ENCODE results near the gene GALK1. TPM values are rescaled to one million over a fixed set of nuclear protein-coding genes. Genes with fewer than 3 reads are reported as not detected.

Gene GALK1
- total RNA-seq, 2 donors from 2014 or later = 27.4 to 27.5 TPM

GRCh38 chr17:75755990-75756389, 9.0 kb downstream of the GALK1 start:
- no peak overlapping the region for H3K27ac ChIP-seq
- TF ChIP-seq POLR2A (IDR thresholded peaks at IDR 0.05) (no peak), CTCF (IDR thresholded peaks at IDR 0.05) (no peak)
- intact Hi-C loops (cut with DNase I) = loop anchor here (5.0 kb wide), 1 partner anchor 84 kb away; no protein-coding TSS in a partner anchor
- H3K4me3 ChIP-seq = no peak overlapping the region
- DNase-seq = no peak
- H3K36me3 ChIP-seq (replicated peaks in 1 of 2; ENCODE audit: insufficient read depth in 1 of 2, low read depth in 2 of 2) = no peaks in the 10 kb centered on the region
- ATAC-seq = no peak
- 90 to 100% methylated on average over 2 of the region's 2 CpGs for WGBS, 2 donors
- no peaks in the 10 kb centered on the region for H3K27me3 ChIP-seq
- no peaks in the 10 kb centered on the region for H3K9me3 ChIP-seq
- H3K4me1 ChIP-seq = peaks cover 14% of the 10 kb centered on the region

- H3K27me3 ChIP-seq = no peaks in the 10 kb centered on the region
- no peak overlapping the region for H3K4me3 ChIP-seq
- no peaks in the 10 kb centered on the region for H3K9me3 ChIP-seq
- 83 to 100% methylated on average over 3 to 20 of the region's 20 CpGs for WGBS, 2 donors
- intact Hi-C loops (cut with DNase I) = loop anchor here (5.0 kb wide), 1 partner anchor 83 kb away; no protein-coding TSS in a partner anchor
- no peaks in the 10 kb centered on the region for H3K36me3 ChIP-seq (replicated peaks in 1 of 2; ENCODE audit: insufficient read depth in 1 of 2, low read depth in 2 of 2)
- H3K27ac ChIP-seq = no peak overlapping the region
- TF ChIP-seq POLR2A (IDR thresholded peaks at IDR 0.05) = no peak
- H3K4me1 ChIP-seq = peaks cover 14% of the 10 kb centered on the region
- DNase-seq = no peak
- no peak for ATAC-seq
Measured at GRCh38 chr17:75755205-75755901, 9.6 kb downstream of the GALK1 start.

DNA sequence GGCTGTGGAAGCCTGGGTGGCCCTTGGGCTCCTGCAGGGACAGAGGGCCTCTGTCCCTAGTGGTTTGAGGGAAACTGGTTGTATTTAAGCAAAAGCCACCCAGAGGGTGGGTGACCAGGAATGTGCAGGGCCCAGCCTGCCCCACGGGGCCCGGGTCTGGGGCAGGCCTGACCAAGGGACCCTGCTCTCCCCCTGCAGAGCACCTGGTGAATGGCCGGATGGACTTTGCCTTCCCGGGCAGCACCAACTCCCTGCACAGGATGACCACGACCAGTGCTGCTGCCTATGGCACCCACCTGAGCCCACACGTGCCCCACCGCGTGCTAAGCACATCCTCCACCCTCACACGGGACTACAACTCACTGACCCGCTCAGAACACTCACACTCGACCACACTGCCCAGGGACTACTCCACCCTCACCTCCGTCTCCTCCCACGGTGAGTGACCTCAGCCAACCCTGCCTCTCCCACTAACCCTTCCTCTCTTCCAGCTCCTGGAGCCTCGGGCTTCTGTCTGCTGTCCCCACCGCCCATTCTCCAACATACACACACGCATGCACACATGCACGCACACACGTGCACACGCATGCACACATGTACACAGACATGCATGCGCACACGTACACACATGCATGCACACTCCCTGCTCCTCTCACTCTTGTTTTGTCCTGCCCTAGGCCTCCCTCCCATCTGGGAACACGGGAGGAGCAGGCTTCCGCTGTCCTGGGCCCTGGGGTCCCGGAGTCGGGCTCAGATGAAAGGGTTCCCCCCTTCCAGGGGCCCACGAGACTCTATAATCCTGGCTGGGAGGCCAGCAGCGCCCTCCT, 10.4 kb downstream of the GALK1 start:
- intact Hi-C loops (cut with DNase I) = loop anchor here (5.0 kb wide), 1 partner anchor 82 kb away; no protein-coding TSS in a partner anchor
- no peaks in the 10 kb centered on the region for H3K9me3 ChIP-seq
- H3K4me3 ChIP-seq = no peak overlapping the region
- WGBS, 2 donors = 78 to 81% methylated on average over 21 to 27 of the region's 27 CpGs
- H3K27me3 ChIP-seq = no peaks in the 10 kb centered on the region
- TF ChIP-seq POLR2A (IDR thresholded peaks at IDR 0.05) = no peak
- TF ChIP-seq CTCF (IDR thresholded peaks at IDR 0.05) = no peak
- H3K27ac ChIP-seq = peak overlapping the region in 3 of 4 donors; percentile 46 to 66 (median 54)
- peaks cover 19% of the 10 kb centered on the region for H3K4me1 ChIP-seq
- no peaks in the 10 kb centered on the region for H3K36me3 ChIP-seq (replicated peaks in 1 of 2; ENCODE audit: insufficient read depth in 1 of 2, low read depth in 2 of 2)
- no peak for DNase-seq
- ATAC-seq = no peak

- 10 to 83% methylated on average over 4 to 50 of the region's 76 CpGs for WGBS, 2 donors
- ATAC-seq = peak; percentile 74
- intact Hi-C loops (cut with DNase I) = no loop called here
- peak; percentile 65 to 77 (median 70) for DNase-seq
- Histone ChIP-seq H3K27ac (peak overlapping the region in 3 of 4 donors; percentile 46 to 66 (median 54)), H3K9me3 (no peaks in the 10 kb centered on the region), H3K4me3 (no peak overlapping the region), H3K4me1 (peaks cover 21% of the 10 kb centered on the region), H3K27me3 (no peaks in the 10 kb centered on the region), H3K36me3 (replicated peaks in 1 of 2; ENCODE audit: insufficient read depth in 1 of 2, low read depth in 2 of 2) (no peaks in the 10 kb centered on the region)
- TF ChIP-seq CTCF (IDR thresholded peaks at IDR 0.05) (peak; percentile 24 to 74 (median 51)), POLR2A (IDR thresholded peaks at IDR 0.05) (no peak)
Measured at GRCh38 chr17:75753514-75754377, 11.2 kb downstream of the GALK1 start.
